Muscle layer of duodenum (tissue), 2 donors: ENCODE results near the gene HAUS3.

Experiments
- H3K27ac ChIP-seq: one replicate; pipeline ENCODE4 v1.7.0; 2013; ENCODE audit warnings: mild to moderate bottlenecking, low read length
- H3K27me3 ChIP-seq: one replicate; pipeline ENCODE4 v1.7.0; 2013; ENCODE audit warnings: low read depth, mild to moderate bottlenecking, control low read depth, low read length
- H3K36me3 ChIP-seq, 2 donors: one replicate each; pipeline ENCODE4 v1.7.0; 2013; ENCODE audit warnings: low read length in 2 of 2, control low read depth in 1 of 2, mild to moderate bottlenecking in 1 of 2; ENCODE audit not compliant: insufficient read depth in 2 of 2, control insufficient read depth in 1 of 2
- H3K4me1 ChIP-seq, 2 donors: one replicate each; pipeline ENCODE4 v1.7.0; 2013; ENCODE audit warnings: low read length in 2 of 2, mild to moderate bottlenecking in 2 of 2, control low read depth in 1 of 2, moderate library complexity in 1 of 2; ENCODE audit not compliant: insufficient read depth in 2 of 2, control insufficient read depth in 1 of 2
- H3K4me3 ChIP-seq, 2 donors: one replicate each; pipeline ENCODE4 v1.7.0; 2013; ENCODE audit warnings: low read length in 2 of 2, low read depth in 1 of 2, mild to moderate bottlenecking in 1 of 2
- H3K9me3 ChIP-seq, 2 donors: one replicate each; pipeline ENCODE4 v1.7.0; 2013; ENCODE audit warnings: low read length in 2 of 2, control low read depth in 1 of 2, mild to moderate bottlenecking in 1 of 2; ENCODE audit not compliant: control insufficient read depth in 1 of 2
- donor health status: healthy.

The HAUS3 gene

GRCh38 chr4:2241410-2242353, at the start of gene HAUS3, which contains the start of gene POLN:
Gene HAUS3, minus strand, starts transcription at chr4:2242121. Its CDS starts 1,175 bp downstream, at chr4:2240946.
Gene POLN, minus strand, starts transcription at chr4:2242121. Its CDS starts 12,890 bp downstream, at chr4:2229231.
- Histone ChIP-seq H3K36me3 (peaks cover under 1 to 8% of the 10 kb centered on the region in 2 donors), H3K4me3 (peak within 1 kb of the TSS; percentile 85 to 92), H3K27ac (peak within 1 kb of the TSS; percentile 52), H3K9me3 (no peaks in the 10 kb centered on the region), H3K4me1 (peaks cover 19 to 60% of the 10 kb centered on the region in 2 donors), H3K27me3 (no peaks in the 10 kb centered on the region)

GRCh38 chr4:2290974-2291704, 49.2 kb upstream of the HAUS3 start:
- Histone ChIP-seq H3K27me3 (no peaks in the 10 kb centered on the region), H3K36me3 (no peaks in the 10 kb centered on the region), H3K27ac (no peak overlapping the region), H3K4me1 (no peaks in the 10 kb centered on the region), H3K9me3 (no peaks in the 10 kb centered on the region), H3K4me3 (no peak overlapping the region)

GRCh38 chr4:2290488-2290887, 48.6 kb upstream of the HAUS3 start:
- no peaks in the 10 kb centered on the region for H3K27me3 ChIP-seq
- no peak overlapping the region for H3K27ac ChIP-seq
- H3K36me3 ChIP-seq: no peaks in the 10 kb centered on the region
- no peak overlapping the region for H3K4me3 ChIP-seq
- H3K4me1 ChIP-seq: no peaks in the 10 kb centered on the region
- no peaks in the 10 kb centered on the region for H3K9me3 ChIP-seq

GRCh38 chr4:2289955-2290333, 48.0 kb upstream of the HAUS3 start:
- no peaks in the 10 kb centered on the region for H3K4me1 ChIP-seq
- H3K27me3 ChIP-seq: no peaks in the 10 kb centered on the region
- H3K27ac ChIP-seq: no peak overlapping the region
- no peaks in the 10 kb centered on the region for H3K36me3 ChIP-seq
- no peak overlapping the region for H3K4me3 ChIP-seq
- H3K9me3 ChIP-seq: no peaks in the 10 kb centered on the region

- Histone ChIP-seq H3K27ac (no peak overlapping the region), H3K36me3 (no peaks in the 10 kb centered on the region), H3K4me3 (no peak overlapping the region), H3K27me3 (no peaks in the 10 kb centered on the region), H3K4me1 (no peaks in the 10 kb centered on the region), H3K9me3 (no peaks in the 10 kb centered on the region)
Observed at GRCh38 chr4:2289311-2289954, 47.5 kb upstream of the HAUS3 start.

- Histone ChIP-seq H3K27me3 (no peaks in the 10 kb centered on the region), H3K27ac (no peak overlapping the region), H3K9me3 (no peaks in the 10 kb centered on the region), H3K4me3 (no peak overlapping the region), H3K36me3 (no peaks in the 10 kb centered on the region), H3K4me1 (no peaks in the 10 kb centered on the region)
Observed at GRCh38 chr4:2288051-2288541, 46.2 kb upstream of the HAUS3 start.

- no peak overlapping the region for H3K4me3 ChIP-seq
Observed at GRCh38 chr4:2287594-2287915, 45.6 kb upstream of the HAUS3 start.

GRCh38 chr4:2286904-2287593, 45.1 kb upstream of the HAUS3 start:
- H3K27ac ChIP-seq: no peak overlapping the region
- no peaks in the 10 kb centered on the region for H3K36me3 ChIP-seq
- no peak overlapping the region for H3K4me3 ChIP-seq
- H3K27me3 ChIP-seq: no peaks in the 10 kb centered on the region
- H3K9me3 ChIP-seq: no peaks in the 10 kb centered on the region
- no peaks in the 10 kb centered on the region for H3K4me1 ChIP-seq

More at GRCh38 chr4:2287594-2287915, 45.6 kb upstream of the HAUS3 start:
- H3K9me3 ChIP-seq: no peaks in the 10 kb centered on the region
- no peaks in the 10 kb centered on the region for H3K4me1 ChIP-seq
- H3K27me3 ChIP-seq: no peaks in the 10 kb centered on the region
- no peaks in the 10 kb centered on the region for H3K36me3 ChIP-seq
- no peak overlapping the region for H3K27ac ChIP-seq

- Histone ChIP-seq H3K36me3 (no peaks in the 10 kb centered on the region), H3K4me1 (no peaks in the 10 kb centered on the region), H3K27me3 (no peaks in the 10 kb centered on the region), H3K9me3 (no peaks in the 10 kb centered on the region), H3K4me3 (no peak overlapping the region), H3K27ac (no peak overlapping the region)
Observed at GRCh38 chr4:2285613-2286381, 43.9 kb upstream of the HAUS3 start.

- Histone ChIP-seq H3K4me1 (no peaks in the 10 kb centered on the region), H3K9me3 (no peaks in the 10 kb centered on the region), H3K4me3 (no peak overlapping the region), H3K36me3 (no peaks in the 10 kb centered on the region), H3K27ac (no peak overlapping the region), H3K27me3 (no peaks in the 10 kb centered on the region)
Observed at GRCh38 chr4:2284934-2285612, 43.2 kb upstream of the HAUS3 start.
